Measurements from ENCODE around the gene KDF1. TPM values are rescaled to one million over a fixed set of nuclear protein-coding genes. Genes with fewer than 3 reads are reported as not detected.

The KDF1 gene
- total RNA-seq = not detected

GRCh38 chr1:26959722-26960624, at the start of gene KDF1:
Gene KDF1 (minus strand): TSS chr1:26960468. CDS start chr1:26952380, 8,088 bp downstream.
- peaks cover 0 to 75% of the 10 kb centered on the region in 2 donors for H3K27me3 ChIP-seq

GRCh38 chr1:27009601-27010197, 49.4 kb upstream of the KDF1 start:
- TF ChIP-seq POLR2A (IDR thresholded peaks at IDR 0.05) = no peak
- no peak for TF ChIP-seq EP300 (IDR thresholded peaks at IDR 0.05)
- no peak for TF ChIP-seq CTCF (IDR thresholded peaks at IDR 0.05)
- Histone ChIP-seq H3K27me3 (no peaks in the 10 kb centered on the region), H3K9me3 (no peaks in the 10 kb centered on the region), H3K27ac (peak overlapping the region in 1 of 4 donors; percentile 83), H3K36me3 (peaks cover 0 to 7% (median 0%) of the 10 kb centered on the region in 3 donors), H3K4me3 (peak overlapping the region in 1 of 4 donors; percentile 57), H3K4me1 (peaks cover 0 to 45% (median 8%) of the 10 kb centered on the region in 4 donors)
- DNase-seq (ENCODE audit: low spot score in 2 of 2) = no peak
- 61 to 69% methylated on average over 6 of the region's 6 CpGs for WGBS, 2 donors

More at GRCh38 chr1:26959722-26960624, at the start of gene KDF1:
- 1% methylated on average over 34 to 43 of the region's 86 CpGs for WGBS, 2 donors
- peak within 1 kb of the TSS in 2 of 4 donors; percentile 32 to 57 for H3K4me3 ChIP-seq
- no peak for TF ChIP-seq CTCF (IDR thresholded peaks at IDR 0.05)
- TF ChIP-seq EP300 (IDR thresholded peaks at IDR 0.05) = no peak
- TF ChIP-seq POLR2A (IDR thresholded peaks at IDR 0.05) = no peak
- peaks cover 0 to 12% (median 9%) of the 10 kb centered on the region in 4 donors for H3K4me1 ChIP-seq
- peak within 1 kb of the TSS in 1 of 4 donors; percentile 78 for H3K27ac ChIP-seq
- H3K9me3 ChIP-seq = peaks cover 0 to 19% (median 0%) of the 10 kb centered on the region in 4 donors
- H3K36me3 ChIP-seq = peaks cover 0 to 9% (median 0%) of the 10 kb centered on the region in 3 donors
- no peak for DNase-seq (ENCODE audit: low spot score in 2 of 2)

GRCh38 chr1:27007909-27008582, 47.8 kb upstream of the KDF1 start:
- Histone ChIP-seq H3K9me3 (no peaks in the 10 kb centered on the region), H3K27me3 (no peaks in the 10 kb centered on the region), H3K4me1 (peaks cover 0 to 48% (median 9%) of the 10 kb centered on the region in 4 donors), H3K4me3 (no peak overlapping the region), H3K36me3 (peaks cover 0 to 7% (median 0%) of the 10 kb centered on the region in 3 donors), H3K27ac (no peak overlapping the region)
- 73 to 75% methylated on average over 9 of the region's 9 CpGs for WGBS, 2 donors
- no peak for DNase-seq (ENCODE audit: low spot score in 2 of 2)
- TF ChIP-seq EP300 (IDR thresholded peaks at IDR 0.05) (no peak), CTCF (IDR thresholded peaks at IDR 0.05) (no peak), POLR2A (IDR thresholded peaks at IDR 0.05) (no peak)

- 70 to 78% methylated on average over 11 to 13 of the region's 13 CpGs for WGBS, 2 donors
- Histone ChIP-seq H3K4me3 (no peak overlapping the region), H3K27me3 (no peaks in the 10 kb centered on the region), H3K36me3 (peaks cover 0 to 7% (median 0%) of the 10 kb centered on the region in 3 donors), H3K4me1 (peaks cover 0 to 49% (median 14%) of the 10 kb centered on the region in 4 donors), H3K9me3 (no peaks in the 10 kb centered on the region), H3K27ac (no peak overlapping the region)
- DNase-seq (ENCODE audit: low spot score in 2 of 2) = no peak
- TF ChIP-seq EP300 (IDR thresholded peaks at IDR 0.05) (no peak), POLR2A (IDR thresholded peaks at IDR 0.05) (no peak), CTCF (IDR thresholded peaks at IDR 0.05) (no peak)
Measured at GRCh38 chr1:27006683-27007082, 46.4 kb upstream of the KDF1 start.
